CD4-positive, alpha-beta T cell treated with Interleukin-4 for 1 hour (primary cell): ENCODE results near the gene KRT31.
"Not testable (repeated sequence)": the region's sequence is repeated elsewhere in the genome, so short reads cannot be mapped to it uniquely, and the experiment has no call there.

ENCODE experiments used
- DNase-seq, 2 donors: peaks; one replicate each; pipeline ENCODE4 v3.0.0-alpha.2; 2020 to 2022

The KRT31 gene

GRCh38 chr17:41383690-41384089, 13.7 kb downstream of the KRT31 start:
- DNase-seq, result no peak

- no peak for DNase-seq
These were observed 15.0 kb downstream of the KRT31 start for GRCh38 chr17:41382394-41382793.

GRCh38 chr17:41381943-41382342, 15.5 kb downstream of the KRT31 start, which contains the start of gene KRT34:
Gene KRT34 (minus strand): TSS chr17:41382306. CDS start chr17:41382246, 60 bp downstream.
- not testable (repeated sequence) for DNase-seq

GRCh38 chr17:41380091-41380490, 17.3 kb downstream of the KRT31 start:
- not testable (repeated sequence) for DNase-seq

- DNase-seq, result no peak
These were observed 19.9 kb downstream of the KRT31 start for GRCh38 chr17:41377546-41377945.

DNA sequence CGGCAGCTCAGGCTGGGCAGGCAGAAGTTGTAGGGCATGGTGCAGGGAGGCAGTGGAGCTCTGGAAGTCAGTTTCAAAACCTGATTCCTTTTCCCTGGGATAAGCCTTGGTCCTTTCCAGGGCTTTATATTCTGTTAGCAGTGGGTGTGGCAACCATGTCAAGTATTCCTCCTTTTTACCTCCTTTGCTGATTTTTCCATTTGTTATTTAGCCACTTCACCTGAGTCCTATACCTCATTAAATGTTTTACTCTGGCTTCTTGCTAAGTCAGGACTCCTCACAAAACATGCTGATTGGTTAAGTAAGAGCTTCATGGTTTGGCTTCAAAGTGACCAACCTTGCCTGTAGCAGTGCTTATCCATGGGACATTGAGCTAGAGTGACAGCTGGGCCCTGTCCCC, 27.7 kb downstream of the KRT31 start, which contains the start of gene KRT33B:
KRT33B (minus strand) TSS at position 101 of the 400 bp plus-strand sequence; CDS start at position 38, 63 bp downstream.
- DNase-seq, result no peak

- no peak for DNase-seq
These were observed 28.4 kb downstream of the KRT31 start for GRCh38 chr17:41369023-41369422.

- no peak for DNase-seq
These were observed 29.9 kb downstream of the KRT31 start for GRCh38 chr17:41367426-41368075.

GRCh38 chr17:41366070-41366469, 31.3 kb downstream of the KRT31 start:
- DNase-seq, result no peak

GRCh38 chr17:41363881-41364280, 33.5 kb downstream of the KRT31 start:
- DNase-seq, result no peak

- no peak for DNase-seq
These were observed 37.0 kb downstream of the KRT31 start for GRCh38 chr17:41360296-41360995.

DNA sequence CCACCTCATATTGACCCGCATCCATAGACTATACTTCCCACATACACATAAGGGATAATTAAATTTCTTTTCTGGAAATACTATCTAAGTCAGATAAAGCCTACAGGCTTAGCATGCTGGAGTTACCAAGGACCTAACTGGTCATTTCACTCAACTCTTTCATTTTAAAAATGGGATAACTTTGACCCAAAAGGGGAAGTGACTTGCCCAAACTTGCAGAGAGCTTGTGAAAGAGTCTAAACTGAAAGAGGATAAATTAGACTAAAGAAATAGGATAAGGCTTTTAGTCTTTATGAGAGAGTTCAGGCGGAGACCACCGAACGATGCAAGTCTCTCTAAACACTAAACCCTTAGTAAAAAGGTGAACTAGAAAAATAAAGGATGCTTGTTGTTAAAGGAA, 42.9 kb downstream of the KRT31 start:
- DNase-seq, result no peak

GRCh38 chr17:41352597-41353366, 44.6 kb downstream of the KRT31 start:
- DNase-seq, result no peak

- DNase-seq, result no peak
These were observed 46.2 kb downstream of the KRT31 start for GRCh38 chr17:41351177-41351576.

GRCh38 chr17:41350381-41350878, 47.0 kb downstream of the KRT31 start, which contains the start of gene KRT33A:
Gene KRT33A (minus strand): TSS chr17:41350828. CDS start chr17:41350767, 61 bp downstream.
- DNase-seq, result not testable (repeated sequence)

DNA sequence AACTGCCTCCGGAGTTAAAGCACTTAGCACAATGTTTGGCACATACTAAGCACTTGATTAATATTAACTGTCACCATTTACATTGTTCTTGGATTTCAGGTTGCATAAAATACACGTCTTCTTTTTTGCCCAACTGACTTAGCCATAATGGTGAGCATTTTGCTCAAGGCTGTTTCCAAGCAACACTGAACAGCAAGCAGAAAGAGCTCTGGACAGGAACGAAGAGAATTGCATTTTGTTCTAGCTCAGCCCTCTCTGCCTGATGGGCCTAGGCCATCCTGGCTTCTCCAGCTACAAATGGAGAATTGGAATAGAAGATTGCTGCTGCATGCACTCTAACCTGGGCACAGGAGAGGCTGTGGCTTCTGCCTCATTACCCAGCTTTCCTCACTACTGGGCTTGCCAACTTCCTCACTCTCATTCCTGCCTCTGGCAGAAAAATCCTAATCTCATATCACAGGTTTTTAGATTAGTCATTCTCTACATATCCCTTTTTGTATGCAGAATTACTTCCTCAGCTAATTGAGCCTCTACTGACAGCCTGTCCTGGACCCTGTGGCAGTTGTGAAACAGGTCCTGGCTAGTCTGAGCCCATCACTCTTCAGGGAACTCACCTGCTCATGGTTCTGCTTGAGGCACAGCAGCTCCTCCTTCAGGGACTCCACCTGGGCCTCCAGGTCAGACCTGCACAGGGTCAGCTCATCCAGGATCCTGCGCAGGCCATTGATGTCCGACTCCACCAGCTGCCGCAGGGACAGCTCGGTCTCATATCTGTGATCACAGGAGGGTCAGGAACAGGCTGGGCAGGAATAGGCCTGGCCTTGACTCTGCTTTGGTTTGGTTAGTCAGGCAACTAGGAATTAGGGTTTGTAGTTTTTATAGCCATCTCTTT, 49.3 kb downstream of the KRT31 start:
- no peak for DNase-seq

DNA sequence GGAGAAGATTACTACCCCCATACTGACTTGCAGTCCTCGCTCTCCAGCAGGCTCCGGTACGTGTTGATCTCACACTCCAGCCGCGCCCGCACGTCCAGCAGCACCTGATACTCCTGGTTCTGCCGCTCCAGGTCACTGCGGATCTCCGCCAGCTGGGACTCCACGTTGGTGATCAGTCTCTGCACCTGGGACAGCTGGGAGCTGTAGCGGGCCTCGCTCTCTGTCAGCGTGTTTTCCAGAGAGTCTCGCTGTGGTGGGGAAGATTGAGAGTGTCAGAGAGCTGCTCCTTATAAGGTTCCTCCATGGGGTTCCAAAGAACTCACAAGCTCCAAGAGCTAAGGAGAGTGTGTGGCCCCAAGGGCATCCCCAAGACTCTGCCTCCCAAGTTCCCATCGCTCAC, 51.0 kb downstream of the KRT31 start:
- DNase-seq, result not testable (repeated sequence)

- no peak for DNase-seq
These were observed 51.4 kb downstream of the KRT31 start for GRCh38 chr17:41345992-41346391.
